ENCODE data around the gene FBRS. TPM values are rescaled to one million over a fixed set of nuclear protein-coding genes. Genes with fewer than 3 reads are reported as not detected.
"Not testable (repeated sequence)": the region's sequence is repeated elsewhere in the genome, so short reads cannot be mapped to it uniquely, and the experiment has no call there.

Gene FBRS
- polyA plus RNA-seq, 1 of the 3 experiments (the other 2 are of a cell fraction), result 11.5 TPM

DNA sequence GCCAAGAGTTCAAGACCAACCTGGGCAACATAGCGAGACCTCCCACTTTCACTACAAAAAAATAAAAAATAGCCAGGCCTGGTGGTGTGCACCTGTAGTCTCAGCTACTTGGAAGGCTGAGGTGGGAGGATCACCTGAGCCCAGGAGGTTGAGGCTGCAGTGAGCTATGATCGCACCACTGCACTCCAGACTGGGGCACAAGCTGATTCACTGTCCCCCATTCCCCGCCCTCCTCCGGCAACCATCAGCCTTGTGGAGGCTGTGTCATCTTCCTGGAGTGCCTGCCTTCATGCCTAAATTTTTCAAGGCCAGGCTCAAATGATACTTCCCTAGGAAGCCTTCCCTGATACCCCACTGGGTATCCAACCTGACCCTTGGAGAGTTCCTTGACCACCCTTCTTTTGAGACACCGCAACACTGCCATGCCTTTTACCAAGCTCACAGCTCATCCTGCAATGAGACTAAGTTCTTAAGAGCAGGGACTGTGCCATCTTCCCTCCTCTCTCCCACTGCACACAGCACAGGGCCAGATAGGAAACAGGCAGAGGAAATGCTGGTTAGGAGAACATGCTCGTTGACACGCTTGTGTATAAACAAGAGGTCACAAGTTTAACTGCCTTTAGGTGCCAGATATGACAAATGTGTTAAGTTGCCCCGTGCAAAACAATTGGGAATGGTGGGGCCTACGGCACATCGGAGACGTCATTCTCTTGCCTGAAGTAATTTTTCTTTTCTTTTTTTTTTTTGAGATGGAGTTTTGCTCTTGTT is 36.9 kb downstream of the FBRS start (continued):
- no peak for TF ChIP-seq POLR2AphosphoS5 (IDR thresholded peaks at IDR 0.05; ENCODE audit: low read depth, low read length)
- no peak for TF ChIP-seq MEF2A (IDR thresholded peaks at IDR 0.05; ENCODE audit: borderline replicate concordance, low read depth)
- TF ChIP-seq EZH2phosphoT487 (IDR thresholded peaks at IDR 0.05; ENCODE audit: borderline replicate concordance, low read depth), result no peak
- TF ChIP-seq FOSL2 (IDR thresholded peaks at IDR 0.05; ENCODE audit: borderline replicate concordance, low read depth), result no peak

DNA sequence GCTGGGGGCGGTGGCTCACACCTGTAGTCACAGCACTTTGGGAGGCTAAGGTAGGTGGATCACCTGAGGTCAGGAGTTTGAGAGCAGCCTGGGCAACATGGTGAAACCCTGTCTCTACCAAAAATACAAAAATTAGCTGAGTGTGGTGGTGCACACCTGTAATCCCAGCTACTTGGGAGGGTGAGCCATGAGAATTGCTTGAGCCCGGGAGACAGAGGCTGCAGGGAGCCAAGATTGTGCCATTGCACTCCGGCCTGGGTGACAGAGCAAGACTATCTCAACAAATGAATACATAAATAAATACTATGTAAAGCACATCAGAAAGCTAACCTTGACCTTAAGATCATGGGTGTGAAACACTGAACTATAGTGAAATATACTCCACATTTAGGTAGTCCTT is 38.4 kb downstream of the FBRS start:
- not testable (repeated sequence) for H3K9ac ChIP-seq; H3K9me3 ChIP-seq; H3F3A ChIP-seq (replicated peaks; ENCODE audit: insufficient read depth); H3K4me2 ChIP-seq; DNase-seq; H3K27me3 ChIP-seq (ENCODE audit: insufficient read depth); H3K4me3 ChIP-seq (ENCODE audit: low read depth in 2 of 2, low read length in 1 of 2); H2AFZ ChIP-seq (ENCODE audit: low read depth); H3K9me2 ChIP-seq; H3K27ac ChIP-seq (ENCODE audit: low read depth in 2 of 2, low read length in 1 of 2)
- ChIA-PET CTCF (interaction anchor here (1.1 to 2.8 kb wide), 6 partner anchors 10 to 266 kb away, joined by 3 to 18 read pairs (median 4); partner anchors contain the start of genes DCTPP1 and PRR14), POLR2A (interaction anchor here (1.9 to 2.0 kb wide), 2 partner anchors 38 to 52 kb away, joined by 4 to 8 read pairs; partner anchors contain the start of genes FBRS and PHKG2)
- peaks cover 12 to 15% of the 10 kb centered on the region in 2 experiments for H3K4me1 ChIP-seq (ENCODE audit: control insufficient read depth in 1 of 2, insufficient read depth in 2 of 2, low read depth in 1 of 2, low read length in 1 of 2)
- peaks cover 13 to 17% of the 10 kb centered on the region in 2 experiments for H3K36me3 ChIP-seq (replicated peaks in 1 of 2; ENCODE audit: control insufficient read depth in 1 of 2, insufficient read depth in 2 of 2, low read length in 1 of 2)
- 98% methylated on average over 3 of the region's 3 CpGs for WGBS (ENCODE audit: low lambda C conversion rate)
- H3K79me2 ChIP-seq (ENCODE audit: insufficient read depth), result peaks cover 28% of the 10 kb centered on the region
- H4K20me1 ChIP-seq (ENCODE audit: insufficient read depth), result peaks cover 12% of the 10 kb centered on the region

DNA sequence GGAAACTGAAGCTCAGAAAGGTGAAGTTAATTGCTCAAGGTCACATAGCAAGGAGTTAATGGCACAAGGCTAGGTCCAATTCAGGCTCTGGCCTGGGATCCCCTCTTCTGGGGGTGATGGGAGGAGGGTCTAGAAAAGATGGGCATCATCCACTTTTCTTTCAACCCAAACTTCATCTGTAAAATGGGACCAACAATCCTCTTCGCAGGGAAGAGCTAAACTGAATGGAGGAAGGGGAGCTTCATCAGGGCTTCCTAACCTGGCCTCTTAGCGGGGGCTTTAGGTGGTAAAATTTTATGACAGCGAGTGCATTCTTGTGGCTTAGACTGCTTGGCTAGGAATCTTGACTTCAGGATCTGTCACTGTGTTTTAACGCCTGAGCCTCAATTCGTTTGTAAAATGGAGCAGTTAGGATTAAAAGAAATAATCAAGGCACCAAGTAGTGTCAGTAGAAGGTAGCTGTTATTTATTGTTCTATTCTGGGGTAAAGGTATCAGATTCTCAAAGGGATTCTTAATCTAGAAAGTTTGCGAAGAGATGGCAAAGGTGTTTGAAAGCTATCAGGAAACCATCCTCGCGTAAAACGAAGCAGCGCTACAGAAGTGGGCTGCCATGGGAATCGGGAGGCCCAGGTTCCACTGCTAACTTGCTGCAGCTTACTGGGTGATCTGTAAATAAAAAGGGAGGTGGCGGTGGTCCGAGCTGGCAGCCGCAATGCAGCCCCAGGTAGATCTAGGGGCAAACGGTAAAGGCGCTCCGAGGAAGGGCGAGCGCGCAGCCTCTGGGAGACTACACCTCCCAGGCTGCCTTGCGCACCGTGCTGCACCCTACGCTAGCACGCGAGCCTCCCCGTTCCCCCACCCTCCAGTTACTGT is 39.3 kb downstream of the FBRS start:
- peak overlapping the region; percentile 88 for H2AFZ ChIP-seq (ENCODE audit: low read depth)
- DNase-seq, result peak; percentile 91
- no peaks in the 10 kb centered on the region for H3K27me3 ChIP-seq (ENCODE audit: insufficient read depth)
- H3K4me2 ChIP-seq, result peak overlapping the region; percentile 75
- H3K79me2 ChIP-seq (ENCODE audit: insufficient read depth), result peaks cover 36% of the 10 kb centered on the region
- H3K27ac ChIP-seq (ENCODE audit: low read depth in 2 of 2, low read length in 1 of 2), result peak overlapping the region; percentile 99 to 100
- no peaks in the 10 kb centered on the region for H3F3A ChIP-seq (replicated peaks; ENCODE audit: insufficient read depth)
- H3K9me3 ChIP-seq, result no peaks in the 10 kb centered on the region
- peak overlapping the region; percentile 100 for H3K9ac ChIP-seq
- 26% methylated on average over 18 of the region's 26 CpGs for WGBS (ENCODE audit: low lambda C conversion rate)
- TF ChIP-seq CHD2 (IDR thresholded peaks at IDR 0.05; ENCODE audit: low read length, partially characterized antibody) (peak; percentile 100), MXI1 (IDR thresholded peaks at IDR 0.05; ENCODE audit: low read depth, low read length) (no peak), MEF2A (IDR thresholded peaks at IDR 0.05; ENCODE audit: borderline replicate concordance, low read depth) (no peak), SMC3 (IDR thresholded peaks at IDR 0.05; ENCODE audit: low read depth, low read length) (no peak), NRF1 (IDR thresholded peaks at IDR 0.05; ENCODE audit: low read depth, low read length) (peak; percentile 63), POLR2AphosphoS5 (IDR thresholded peaks at IDR 0.05; ENCODE audit: low read depth, low read length) (no peak), RCOR1 (IDR thresholded peaks at IDR 0.05; ENCODE audit: low read length) (no peak)
- TF ChIP-seq, protein P1, sequence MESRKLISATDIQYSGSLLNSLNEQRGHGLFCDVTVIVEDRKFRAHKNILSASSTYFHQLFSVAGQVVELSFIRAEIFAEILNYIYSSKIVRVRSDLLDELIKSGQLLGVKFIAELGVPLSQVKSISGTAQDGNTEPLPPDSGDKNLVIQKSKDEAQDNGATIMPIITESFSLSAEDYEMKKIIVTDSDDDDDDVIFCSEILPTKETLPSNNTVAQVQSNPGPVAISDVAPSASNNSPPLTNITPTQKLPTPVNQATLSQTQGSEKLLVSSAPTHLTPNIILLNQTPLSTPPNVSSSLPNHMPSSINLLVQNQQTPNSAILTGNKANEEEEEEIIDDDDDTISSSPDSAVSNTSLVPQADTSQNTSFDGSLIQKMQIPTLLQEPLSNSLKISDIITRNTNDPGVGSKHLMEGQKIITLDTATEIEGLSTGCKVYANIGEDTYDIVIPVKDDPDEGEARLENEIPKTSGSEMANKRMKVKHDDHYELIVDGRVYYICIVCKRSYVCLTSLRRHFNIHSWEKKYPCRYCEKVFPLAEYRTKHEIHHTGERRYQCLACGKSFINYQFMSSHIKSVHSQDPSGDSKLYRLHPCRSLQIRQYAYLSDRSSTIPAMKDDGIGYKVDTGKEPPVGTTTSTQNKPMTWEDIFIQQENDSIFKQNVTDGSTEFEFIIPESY (IDR thresholded peaks at IDR 0.05; ENCODE audit: borderline replicate concordance, low read depth), result peak; percentile 99
- TF ChIP-seq, protein P2, sequence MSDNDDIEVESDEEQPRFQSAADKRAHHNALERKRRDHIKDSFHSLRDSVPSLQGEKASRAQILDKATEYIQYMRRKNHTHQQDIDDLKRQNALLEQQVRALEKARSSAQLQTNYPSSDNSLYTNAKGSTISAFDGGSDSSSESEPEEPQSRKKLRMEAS (IDR thresholded peaks at IDR 0.05; ENCODE audit: low read depth), result peak; percentile 82; the same call in 1 of the 2 replicates
- H3K4me1 ChIP-seq (ENCODE audit: control insufficient read depth in 1 of 2, insufficient read depth in 2 of 2, low read depth in 1 of 2, low read length in 1 of 2), result peaks cover 12 to 15% of the 10 kb centered on the region in 2 experiments
- ChIA-PET POLR2A (interaction anchor here (0.7 to 2.0 kb wide), 3 partner anchors 39 to 51 kb away, joined by 4 to 8 read pairs (median 4); partner anchors contain the start of genes FBRS, PHKG2 and PRR14), CTCF (interaction anchor here (1.1 to 2.8 kb wide), 7 partner anchors 11 to 267 kb away, joined by 3 to 18 read pairs (median 3); partner anchors contain the start of genes DCTPP1 and PRR14)
- peaks cover 13 to 23% of the 10 kb centered on the region in 2 experiments for H3K36me3 ChIP-seq (replicated peaks in 1 of 2; ENCODE audit: control insufficient read depth in 1 of 2, insufficient read depth in 2 of 2, low read length in 1 of 2)
- no peaks in the 10 kb centered on the region for H3K9me2 ChIP-seq
- H4K20me1 ChIP-seq (ENCODE audit: insufficient read depth), result peaks cover 12% of the 10 kb centered on the region
- peak overlapping the region; percentile 78 for H3K4me3 ChIP-seq (ENCODE audit: low read depth in 2 of 2, low read length in 1 of 2)

All from SK-N-SH (cell line).